HUES6 (cell line): Measurements from ENCODE around the gene ADGRL3.

Experiments used
- H3K27ac ChIP-seq: 2 replicates; pipeline ENCODE4 v1.7.0; 2013; ENCODE audit warnings: low read depth, mild to moderate bottlenecking, low read length, inconsistent platforms
- H3K27me3 ChIP-seq: 2 replicates; pipeline ENCODE4 v1.6.1; 2013; ENCODE audit warnings: low read length; ENCODE audit not compliant: control insufficient read depth, insufficient read depth
- H3K36me3 ChIP-seq: 2 replicates; pipeline ENCODE4 v1.6.1; 2013; ENCODE audit warnings: low read length; ENCODE audit not compliant: control insufficient read depth, insufficient read depth
- H3K4me1 ChIP-seq: 2 replicates; pipeline ENCODE4 v1.6.1; 2013; ENCODE audit warnings: low read length; ENCODE audit not compliant: control insufficient read depth, insufficient read depth
- H3K4me3 ChIP-seq: 2 replicates; pipeline ENCODE4 v1.5.1; 2013; ENCODE audit warnings: low read depth, low read length
- H3K9ac ChIP-seq: one replicate; pipeline ENCODE4 v1.6.1; 2013; ENCODE audit warnings: mild to moderate bottlenecking, low read length
- H3K9me3 ChIP-seq: 2 replicates; pipeline ENCODE4 v1.6.1; 2013; ENCODE audit warnings: low read depth, low read length; ENCODE audit not compliant: control insufficient read depth, insufficient read depth

ADGRL3 gene

DNA sequence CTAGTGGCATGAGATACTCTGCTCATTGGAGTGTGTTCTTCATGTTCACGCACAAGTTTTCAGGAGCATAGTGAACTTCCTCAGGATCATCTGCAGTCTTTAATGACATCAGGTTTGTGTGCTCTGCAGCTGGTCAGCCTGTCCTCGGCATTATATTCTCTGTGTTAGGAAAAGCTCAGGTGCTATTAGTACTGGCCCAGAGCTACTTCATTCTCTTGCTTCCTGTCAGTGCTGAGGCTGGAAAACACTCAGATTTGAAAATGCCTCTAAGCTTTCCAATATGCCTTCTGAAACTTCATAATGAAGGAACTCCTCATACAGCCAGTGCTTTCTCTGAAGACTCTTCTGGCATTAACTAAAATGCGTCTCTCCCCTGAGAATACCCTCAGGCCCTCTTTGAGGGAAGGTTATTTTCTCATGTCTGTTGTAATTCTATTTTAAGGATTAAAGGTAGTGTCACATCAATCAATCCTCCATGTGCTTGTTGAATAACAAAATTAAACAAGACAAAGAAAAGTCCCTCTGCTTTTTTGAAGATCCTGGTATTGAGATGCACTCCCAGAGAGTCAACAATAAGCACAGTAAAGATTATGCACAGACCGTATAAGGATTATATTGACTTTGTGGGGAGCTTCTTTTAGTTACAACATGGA lies 666.4 kb downstream of the ADGRL3 start:
- no peaks in the 10 kb centered on the region for H3K27me3 ChIP-seq
- no peak overlapping the region for H3K27ac ChIP-seq

DNA sequence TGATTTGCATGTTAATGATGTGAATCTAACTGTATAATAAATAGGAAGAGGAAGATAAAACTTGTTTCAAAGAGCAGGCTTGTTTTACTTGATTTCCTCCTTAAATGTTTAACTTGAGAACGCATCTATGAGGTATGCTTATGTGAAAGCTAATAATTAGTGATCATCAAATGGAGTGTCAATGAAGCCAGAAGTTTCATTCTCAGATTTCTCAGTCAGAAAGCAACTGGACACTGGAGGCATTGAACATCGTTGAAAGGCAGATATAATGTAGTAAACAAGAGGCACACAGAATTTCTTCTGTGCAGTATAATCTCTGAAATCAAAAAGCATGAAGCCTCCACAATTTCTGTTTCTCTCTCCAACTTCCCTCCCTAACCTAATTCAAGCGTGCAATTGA lies 672.9 kb downstream of the ADGRL3 start:
- Histone ChIP-seq H3K27ac (no peak overlapping the region), H3K9me3 (no peaks in the 10 kb centered on the region), H3K4me1 (no peaks in the 10 kb centered on the region; the same call in 1 of the 2 replicates), H3K36me3 (no peaks in the 10 kb centered on the region), H3K27me3 (no peaks in the 10 kb centered on the region), H3K9ac (no peak overlapping the region), H3K4me3 (no peak overlapping the region)

More for the DNA sequence above, 666.4 kb downstream of the ADGRL3 start:
- Histone ChIP-seq H3K4me3 (no peak overlapping the region), H3K9me3 (no peaks in the 10 kb centered on the region), H3K9ac (no peak overlapping the region), H3K36me3 (no peaks in the 10 kb centered on the region), H3K4me1 (peaks cover 12% of the 10 kb centered on the region)

- no peaks in the 10 kb centered on the region for H3K27me3 ChIP-seq
- no peaks in the 10 kb centered on the region for H3K9me3 ChIP-seq
- no peaks in the 10 kb centered on the region; the same call in 1 of the 2 replicates for H3K4me1 ChIP-seq
- H3K4me3 ChIP-seq, result no peak overlapping the region
- no peak overlapping the region for H3K27ac ChIP-seq
- H3K36me3 ChIP-seq, result no peaks in the 10 kb centered on the region
- H3K9ac ChIP-seq, result no peak overlapping the region
Observed at GRCh38 chr4:61877266-61877665, 677.1 kb downstream of the ADGRL3 start.

- Histone ChIP-seq H3K27ac (no peak overlapping the region), H3K9me3 (no peaks in the 10 kb centered on the region), H3K4me3 (no peak overlapping the region), H3K36me3 (no peaks in the 10 kb centered on the region), H3K9ac (no peak overlapping the region), H3K4me1 (no peaks in the 10 kb centered on the region; the same call in 1 of the 2 replicates), H3K27me3 (no peaks in the 10 kb centered on the region)
Observed at GRCh38 chr4:61877893-61878292, 677.8 kb downstream of the ADGRL3 start.

- Histone ChIP-seq H3K4me1 (no peaks in the 10 kb centered on the region; the same call in 1 of the 2 replicates), H3K9ac (no peak overlapping the region), H3K27ac (no peak overlapping the region), H3K27me3 (no peaks in the 10 kb centered on the region), H3K9me3 (no peaks in the 10 kb centered on the region), H3K36me3 (no peaks in the 10 kb centered on the region), H3K4me3 (no peak overlapping the region)
Observed at GRCh38 chr4:61882381-61882780, 682.3 kb downstream of the ADGRL3 start.

DNA sequence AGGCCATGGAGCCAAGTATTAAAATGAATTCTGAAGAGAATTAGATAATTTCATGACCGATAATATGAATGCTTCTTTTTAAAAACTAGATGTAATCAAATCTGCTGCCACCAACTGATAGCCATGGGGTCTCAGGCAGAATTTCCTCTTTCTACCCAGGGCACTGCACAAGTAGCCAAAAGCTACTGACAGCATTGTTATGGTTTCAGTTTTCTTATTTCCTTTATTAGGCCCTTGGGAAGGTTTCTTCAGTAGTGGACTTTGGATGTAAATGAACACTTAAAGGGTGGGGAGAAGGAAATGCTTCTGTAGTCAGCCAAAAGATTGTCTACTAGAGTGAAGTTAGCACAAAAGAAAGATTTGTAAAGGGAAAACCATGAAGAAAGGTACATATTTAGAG lies 686.0 kb downstream of the ADGRL3 start:
- Histone ChIP-seq H3K4me3 (no peak overlapping the region), H3K27me3 (no peaks in the 10 kb centered on the region), H3K27ac (no peak overlapping the region), H3K9me3 (no peaks in the 10 kb centered on the region), H3K9ac (no peak overlapping the region), H3K4me1 (peaks cover 6% of the 10 kb centered on the region; the same call in 1 of the 2 replicates), H3K36me3 (no peaks in the 10 kb centered on the region)

DNA sequence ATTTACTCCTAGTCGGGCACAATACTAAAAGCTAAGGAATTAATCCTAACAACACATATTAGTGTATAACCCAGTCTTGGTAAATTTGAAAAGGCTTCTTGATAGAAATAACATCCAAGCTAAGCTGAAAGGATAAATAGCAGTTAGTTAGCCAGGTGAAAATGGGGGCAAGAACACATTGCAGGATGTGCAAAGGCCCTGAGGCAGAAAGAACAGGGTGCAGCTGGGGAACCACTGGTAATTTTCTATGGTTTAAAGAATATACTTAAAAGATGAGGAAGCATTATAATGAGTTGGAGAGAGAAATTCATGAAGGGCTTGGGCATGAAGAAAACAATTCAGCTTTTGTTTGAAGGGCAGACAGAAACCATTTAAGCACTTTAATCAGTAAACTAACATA lies 689.0 kb downstream of the ADGRL3 start:
- Histone ChIP-seq H3K4me3 (no peak overlapping the region), H3K27ac (no peak overlapping the region), H3K27me3 (no peaks in the 10 kb centered on the region), H3K4me1 (peaks cover 6% of the 10 kb centered on the region; the same call in 1 of the 2 replicates), H3K9me3 (no peaks in the 10 kb centered on the region), H3K9ac (no peak overlapping the region), H3K36me3 (no peaks in the 10 kb centered on the region)

DNA sequence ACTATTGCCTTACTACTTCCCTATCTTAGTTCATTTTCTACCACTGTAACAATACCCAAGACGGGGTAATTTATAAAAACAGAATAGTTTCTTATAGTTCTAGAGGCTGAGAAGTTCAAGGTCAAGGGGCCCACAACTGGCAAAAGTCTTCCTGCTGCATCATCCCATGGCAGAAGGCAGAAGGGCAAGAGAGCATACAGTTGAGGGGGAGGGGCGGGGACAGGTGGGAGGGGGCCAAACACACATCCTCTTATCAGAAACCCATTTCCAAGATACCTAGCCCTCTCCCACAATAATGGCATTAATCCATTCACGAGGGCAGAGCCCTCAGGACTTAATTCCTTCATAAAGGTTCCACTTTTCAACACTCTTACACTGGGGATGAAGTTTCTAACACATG lies 690.2 kb downstream of the ADGRL3 start:
- Histone ChIP-seq H3K27me3 (no peaks in the 10 kb centered on the region), H3K27ac (no peak overlapping the region), H3K4me3 (no peak overlapping the region), H3K4me1 (peaks cover 6% of the 10 kb centered on the region; the same call in 1 of the 2 replicates), H3K9ac (no peak overlapping the region), H3K9me3 (no peaks in the 10 kb centered on the region), H3K36me3 (no peaks in the 10 kb centered on the region)

DNA sequence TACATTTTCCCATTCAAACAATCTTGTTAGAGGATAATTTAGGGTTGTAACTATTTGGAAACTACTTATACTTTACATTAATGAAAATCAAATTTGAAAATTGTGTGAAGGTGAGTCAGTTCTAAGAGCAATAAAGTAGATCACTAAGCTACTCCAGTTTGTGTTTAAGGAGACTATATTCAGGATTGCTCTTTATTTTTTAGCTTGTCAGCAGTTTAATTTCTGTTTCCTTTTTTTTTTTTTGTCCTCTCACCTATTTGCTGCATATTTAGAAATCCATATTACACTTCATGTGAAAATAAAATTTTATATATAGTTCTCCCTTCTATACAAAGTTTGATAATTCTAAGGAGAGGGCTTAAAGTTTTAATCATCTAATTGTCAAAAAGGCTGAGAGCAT lies 691.8 kb downstream of the ADGRL3 start:
- Histone ChIP-seq H3K36me3 (no peaks in the 10 kb centered on the region), H3K9me3 (no peaks in the 10 kb centered on the region), H3K27me3 (no peaks in the 10 kb centered on the region), H3K4me1 (peaks cover 6% of the 10 kb centered on the region; the same call in 1 of the 2 replicates), H3K27ac (no peak overlapping the region), H3K9ac (no peak overlapping the region), H3K4me3 (no peak overlapping the region)

GRCh38 chr4:61896634-61897033 lies 696.5 kb downstream of the ADGRL3 start:
- Histone ChIP-seq H3K27me3 (no peaks in the 10 kb centered on the region), H3K9ac (no peak overlapping the region), H3K4me1 (no peaks in the 10 kb centered on the region), H3K9me3 (peaks cover 7% of the 10 kb centered on the region), H3K4me3 (no peak overlapping the region), H3K27ac (no peak overlapping the region), H3K36me3 (no peaks in the 10 kb centered on the region)

DNA sequence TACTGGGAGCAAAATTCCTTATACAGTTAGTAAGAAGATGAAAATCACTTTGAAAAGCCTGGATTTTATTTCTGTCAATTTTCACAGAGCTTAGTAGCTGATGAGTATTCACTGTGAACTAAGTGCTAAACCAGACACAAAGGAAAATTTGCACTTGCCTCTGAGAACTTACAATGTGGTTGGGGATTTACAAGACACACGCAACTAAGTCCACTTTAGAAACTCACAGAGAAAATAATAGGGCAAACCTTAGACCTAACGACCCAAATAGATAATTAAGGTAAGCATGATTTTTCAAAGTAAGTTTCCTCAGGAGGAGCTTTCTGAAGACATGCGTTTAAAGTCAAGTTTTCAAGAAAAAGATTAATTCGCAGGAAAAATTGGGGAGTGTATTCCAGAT lies 708.9 kb downstream of the ADGRL3 start:
- H3K9ac ChIP-seq, result no peak overlapping the region
- H3K27ac ChIP-seq, result no peak overlapping the region
- H3K27me3 ChIP-seq, result no peaks in the 10 kb centered on the region
- H3K36me3 ChIP-seq, result no peaks in the 10 kb centered on the region
- no peaks in the 10 kb centered on the region for H3K9me3 ChIP-seq
- H3K4me1 ChIP-seq, result peaks cover 46% of the 10 kb centered on the region
- no peak overlapping the region for H3K4me3 ChIP-seq
